Sigmoid colon (tissue), 7 donors: ENCODE data around the gene SRM. TPM values are rescaled to one million over a fixed set of nuclear protein-coding genes. Genes with fewer than 3 reads are reported as not detected.
A peak's percentile ranks its signal among the peaks of the same experiment; 100 is the strongest.
"Not testable (repeated sequence)": the region's sequence is repeated elsewhere in the genome, so short reads cannot be mapped to it uniquely, and the experiment has no call there.

Experiments
- DNase-seq: peaks from one replicate; pipeline ENCODE4 v3.0.0-alpha.2; 2019
- H3K27ac ChIP-seq, 4 donors: fragments of 200-600 bp; sonication (generic); one replicate each; pipeline ENCODE4 v1.5.1; 2016 to 2019; ENCODE audit warnings: mild to moderate bottlenecking in 1 of 4
- H3K27me3 ChIP-seq, 3 donors: fragments of 200-600 bp; sonication (generic); one replicate each; pipeline ENCODE4 v1.5.1; 2019; ENCODE audit warnings: mild to moderate bottlenecking in 1 of 3
- H3K36me3 ChIP-seq, 4 donors: fragments of 200-600 bp; sonication (generic); one replicate each; pipeline ENCODE4 v1.5.1; 2016 to 2019
- H3K4me1 ChIP-seq, 4 donors: fragments of 200-600 bp; sonication (generic); one replicate each; pipeline ENCODE4 v1.5.1; 2017 to 2019
- H3K4me3 ChIP-seq, 4 donors: fragments of 200-600 bp; sonication (generic); one replicate each; pipeline ENCODE4 v1.5.1; 2017 to 2019; ENCODE audit warnings: mild to moderate bottlenecking in 2 of 4, moderate library complexity in 1 of 4
- H3K9me3 ChIP-seq, 4 donors: fragments of 200-600 bp in 3 of 4; sonication (generic) in 3 of 4; one replicate each; pipeline versions ENCODE4 v1.5.1 to v1.6.1; 2013 to 2019
- CTCF ChIP-seq, 4 experiments: fragments of 450-650 bp in 3 of 4; fragments of 200-600 bp in 1 of 4; IDR thresholded peaks; one replicate each; pipeline ENCODE4 v1.5.1; 2016 to 2019; ENCODE audit warnings: antibody characterized with exemption in 4 of 4, mild to moderate bottlenecking in 3 of 4, moderate library complexity in 2 of 4
- EP300 ChIP-seq, 4 donors: sonication (generic); formaldehyde crosslinking; IDR thresholded peaks; one replicate each; pipeline ENCODE4 v1.6.1; 2017; ENCODE audit warnings: antibody characterized with exemption in 4 of 4
- POLR2A ChIP-seq, 2 donors: fragments of 450-650 bp; IDR thresholded peaks; one replicate each; pipeline ENCODE4 v1.6.1; 2016; ENCODE audit warnings: antibody characterized with exemption in 2 of 2, mild to moderate bottlenecking in 2 of 2, moderate library complexity in 2 of 2
- POLR2AphosphoS5 ChIP-seq, 4 donors: sonication (generic); formaldehyde crosslinking; IDR thresholded peaks; one replicate each; pipeline ENCODE4 v1.6.1; 2017; ENCODE audit warnings: antibody characterized with exemption in 4 of 4
- WGBS, 2 donors: extraction: QIAGEN DNeasy Blood & Tissue Kit; methylation state at CpG; one replicate each; pipeline ENCODE4 v1.1.7; 2013; 5-methylcytosine and 5-hydroxymethylcytosine counted together
- intact Hi-C: fragments of 100-400 bp; cut with DNase I; formaldehyde crosslinking; loops from one replicate; pipeline ENCODE4 v1.15.1; 2023
- polyA plus RNA-seq, 3 donors: library from polyadenylated mRNA; stranded (reverse); fragments of 200-250 nt; gene quantifications; one replicate each; pipeline ENCODE4 v1.2.3, GENCODE V29; 2013
- total RNA-seq, 4 donors: library from RNA; depleted of rRNA; stranded (reverse); fragments of >200 nt; gene quantifications; one replicate each; pipeline ENCODE4 v1.1.0, GENCODE V29; 2016
- donor health status: healthy with polysubstance abuse.
- donor health status: Bipolar disorder and iron deficiency.
- donor health status: healthy.

SRM gene
- total and polyA plus RNA-seq, 7 donors = 17.8 to 77.1 (median 28.5) TPM

GRCh38 chr1:11101347-11101746 is 41.5 kb upstream of the SRM start:
- H3K9me3 ChIP-seq = no peaks in the 10 kb centered on the region
- peak; percentile 60 for DNase-seq
- peaks cover 4 to 25% (median 7%) of the 10 kb centered on the region in 4 donors for H3K36me3 ChIP-seq
- intact Hi-C loops = no loop called here
- H3K27me3 ChIP-seq = no peaks in the 10 kb centered on the region
- H3K4me3 ChIP-seq = no peak overlapping the region
- no peak for TF ChIP-seq POLR2AphosphoS5 (IDR thresholded peaks at IDR 0.05)
- TF ChIP-seq POLR2A (IDR thresholded peaks at IDR 0.05) = no peak
- no peak for TF ChIP-seq CTCF (IDR thresholded peaks at IDR 0.05)
- TF ChIP-seq EP300 (IDR thresholded peaks at IDR 0.05) = no peak
- WGBS, 2 donors = 89 to 95% methylated on average over 6 of the region's 6 CpGs
- H3K4me1 ChIP-seq = peaks cover 0 to 20% (median 15%) of the 10 kb centered on the region in 4 donors
- no peak overlapping the region for H3K27ac ChIP-seq

DNA sequence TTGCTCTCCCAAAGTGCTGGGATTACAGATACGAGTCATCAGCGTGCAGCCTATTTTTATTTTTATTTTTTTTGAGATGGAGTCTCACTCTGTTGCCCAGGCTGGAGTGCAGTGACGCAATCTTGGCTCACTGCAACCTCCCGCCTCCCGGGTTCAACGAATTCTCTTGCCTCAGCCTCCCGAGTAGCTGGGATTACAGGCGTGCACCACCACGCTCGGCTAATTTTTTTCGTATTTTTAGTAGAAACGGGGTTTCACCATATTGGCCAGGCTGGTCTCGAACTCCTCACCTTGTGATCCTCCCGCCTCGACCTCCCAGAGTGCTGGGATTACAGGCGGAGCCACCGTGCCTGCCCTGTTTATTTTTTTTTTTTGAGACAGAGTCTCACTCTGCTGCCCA is 41.0 kb upstream of the SRM start:
- WGBS, 2 donors = 95 to 97% methylated on average over 17 of the region's 17 CpGs
- H3K27me3 ChIP-seq = not testable (repeated sequence)

GRCh38 chr1:11100149-11100493 is 40.3 kb upstream of the SRM start:
- H3K27ac ChIP-seq = peak overlapping the region; percentile 81 to 87 (median 86)
- H3K27me3 ChIP-seq = no peaks in the 10 kb centered on the region
- peaks cover 9 to 26% (median 17%) of the 10 kb centered on the region in 4 donors for H3K36me3 ChIP-seq
- H3K9me3 ChIP-seq = no peaks in the 10 kb centered on the region
- DNase-seq = no peak
- 14 to 49% methylated on average over 13 of the region's 13 CpGs for WGBS, 2 donors
- H3K4me1 ChIP-seq = peaks cover 0 to 20% (median 15%) of the 10 kb centered on the region in 4 donors
- no peak for TF ChIP-seq CTCF (IDR thresholded peaks at IDR 0.05)
- TF ChIP-seq EP300 (IDR thresholded peaks at IDR 0.05) = no peak
- TF ChIP-seq POLR2A (IDR thresholded peaks at IDR 0.05) = no peak
- no peak for TF ChIP-seq POLR2AphosphoS5 (IDR thresholded peaks at IDR 0.05)
- H3K4me3 ChIP-seq = peak overlapping the region; percentile 92 to 100 (median 92)
- intact Hi-C loops = no loop called here

More for the DNA sequence above, 41.0 kb upstream of the SRM start:
- H3K4me3 ChIP-seq, intact Hi-C loops, H3K9me3 ChIP-seq, H3K27ac ChIP-seq: not testable (repeated sequence)
- DNase-seq = peak; percentile 19
- H3K36me3 ChIP-seq = peaks cover 4 to 25% (median 10%) of the 10 kb centered on the region in 4 donors
- peaks cover 0 to 20% (median 15%) of the 10 kb centered on the region in 4 donors for H3K4me1 ChIP-seq

DNA sequence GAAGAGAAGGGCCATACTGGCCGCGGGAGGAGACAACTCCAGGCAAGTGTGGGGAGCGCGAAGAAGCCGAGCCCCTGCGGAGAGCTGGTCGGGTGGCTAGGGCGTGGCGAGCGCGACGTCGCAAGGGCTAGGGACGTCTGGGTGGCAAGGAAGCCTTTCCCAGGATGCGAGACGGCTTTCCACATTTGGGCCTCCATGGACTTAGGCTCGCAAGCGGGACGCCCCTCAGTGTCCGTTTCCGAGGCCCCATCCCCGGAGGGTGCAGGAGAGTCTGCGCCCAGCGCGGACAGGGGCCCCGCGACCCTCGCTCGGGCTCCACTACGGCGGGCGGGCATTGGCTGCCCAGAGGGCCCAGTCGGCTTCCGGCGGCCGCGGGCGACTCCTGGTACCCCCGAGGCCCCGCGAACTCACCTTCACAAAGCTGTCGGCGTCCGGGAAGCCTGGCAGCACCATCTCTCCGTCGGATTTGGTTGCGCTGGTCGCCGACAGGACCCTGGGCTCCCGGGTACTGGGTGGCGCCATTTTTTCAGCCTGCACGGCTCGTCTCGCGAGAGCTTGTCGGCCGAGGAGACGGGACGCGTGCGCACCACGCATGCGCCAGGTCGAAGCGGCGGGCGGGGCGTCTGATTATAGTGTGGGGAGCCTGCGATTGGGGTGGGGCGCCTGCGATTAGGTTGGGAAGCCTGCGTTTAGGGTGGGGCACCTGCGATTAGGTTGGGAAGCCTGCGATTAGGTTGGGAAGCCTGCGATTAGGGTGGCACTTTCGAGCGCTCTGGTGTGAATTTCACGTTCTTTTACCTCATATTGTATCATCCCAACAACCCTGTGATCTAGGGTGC is 39.7 kb upstream of the SRM start, which contains the start of gene EXOSC10:
Gene EXOSC10, minus strand, starts transcription at position 560 of the 839 bp plus-strand sequence. Its CDS starts 38 bp downstream, at position 522.
- intact Hi-C loops = loop anchor here (2.0 to 10.0 kb wide), 2 partner anchors 39 to 75 kb away; partner anchors contain the start of gene SRM
- WGBS, 2 donors = 0% methylated on average over 78 of the region's 78 CpGs

GRCh38 chr1:11098931-11099309 is 39.1 kb upstream of the SRM start:
- Histone ChIP-seq H3K27me3 (no peaks in the 10 kb centered on the region), H3K36me3 (peaks cover 9 to 38% (median 27%) of the 10 kb centered on the region in 4 donors), H3K9me3 (no peaks in the 10 kb centered on the region), H3K4me1 (peaks cover 0 to 20% (median 15%) of the 10 kb centered on the region in 4 donors), H3K27ac (peak overlapping the region; percentile 81 to 87 (median 86)), H3K4me3 (peak overlapping the region; percentile 92 to 100 (median 92))
- DNase-seq = no peak
- 15 to 19% methylated on average over 5 of the region's 5 CpGs for WGBS, 2 donors
- intact Hi-C loops = loop anchor here (2.0 to 10.0 kb wide), 2 partner anchors 38 to 74 kb away; partner anchors contain the start of gene SRM
- no peak for TF ChIP-seq CTCF (IDR thresholded peaks at IDR 0.05)
- TF ChIP-seq EP300 (IDR thresholded peaks at IDR 0.05) = no peak
- no peak for TF ChIP-seq POLR2A (IDR thresholded peaks at IDR 0.05)
- TF ChIP-seq POLR2AphosphoS5 (IDR thresholded peaks at IDR 0.05) = no peak

More for the DNA sequence above, 39.7 kb upstream of the SRM start, which contains the start of gene EXOSC10:
- Histone ChIP-seq H3K27ac (peak within 1 kb of the TSS; percentile 81 to 87 (median 86)), H3K36me3 (peaks cover 9 to 32% (median 21%) of the 10 kb centered on the region in 4 donors), H3K9me3 (no peaks in the 10 kb centered on the region), H3K27me3 (no peaks in the 10 kb centered on the region), H3K4me1 (peaks cover 0 to 20% (median 15%) of the 10 kb centered on the region in 4 donors), H3K4me3 (peak within 1 kb of the TSS; percentile 92 to 100 (median 92))
- TF ChIP-seq POLR2AphosphoS5 (IDR thresholded peaks at IDR 0.05) (peak; percentile 38 to 84 (median 76)), EP300 (IDR thresholded peaks at IDR 0.05) (no peak), POLR2A (IDR thresholded peaks at IDR 0.05) (peak; percentile 39 to 57)
- DNase-seq = peak; percentile 94

DNA sequence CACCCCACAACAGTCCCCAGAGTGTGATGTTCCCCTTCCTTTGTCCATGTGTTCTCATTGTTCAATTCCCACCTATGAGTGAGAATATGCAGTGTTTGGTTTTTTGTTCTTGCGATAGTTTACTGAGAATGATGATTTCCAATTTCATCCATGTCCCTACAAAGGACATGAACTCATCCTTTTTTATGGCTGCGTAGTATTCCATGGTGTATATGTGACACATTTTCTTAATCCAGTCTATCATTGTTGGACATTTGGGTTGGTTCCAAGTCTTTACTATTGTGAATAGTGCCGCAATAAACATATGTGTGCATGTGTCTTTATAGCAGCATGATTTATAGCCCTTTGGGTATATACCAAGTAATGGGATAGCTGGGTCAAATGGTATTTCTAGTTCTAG is 24.0 kb upstream of the SRM start:
- H3K27ac ChIP-seq, H3K4me3 ChIP-seq, intact Hi-C loops, H3K27me3 ChIP-seq, DNase-seq, H3K4me1 ChIP-seq, H3K9me3 ChIP-seq: not testable (repeated sequence)
- H3K36me3 ChIP-seq = peaks cover 15 to 72% (median 54%) of the 10 kb centered on the region in 4 donors
- 83 to 97% methylated on average over 2 of the region's 3 CpGs for WGBS, 2 donors
